ENCODE data around the gene OR56B4.

The OR56B4 gene

DNA sequence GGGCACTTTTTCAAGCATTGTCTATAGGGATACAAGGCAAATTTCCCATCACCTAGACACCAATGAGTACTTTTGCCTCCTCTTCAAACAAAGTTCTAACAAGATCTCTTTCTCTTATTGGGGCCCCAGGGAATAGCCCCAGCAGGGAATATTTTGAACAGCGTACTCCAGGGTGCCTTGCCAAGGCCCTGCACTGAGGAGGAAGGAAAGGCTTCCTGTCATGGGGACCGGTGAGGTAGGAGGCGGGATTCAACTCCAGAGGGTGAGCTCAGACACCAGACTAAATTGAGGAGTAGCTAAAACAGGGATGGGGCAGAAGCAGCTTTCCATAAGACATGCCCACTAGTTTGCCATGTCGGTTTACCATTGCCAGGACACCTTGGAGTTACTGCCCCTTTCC lies 28.0 kb upstream of the OR56B4 start:
- TF ChIP-seq, protein P1, sequence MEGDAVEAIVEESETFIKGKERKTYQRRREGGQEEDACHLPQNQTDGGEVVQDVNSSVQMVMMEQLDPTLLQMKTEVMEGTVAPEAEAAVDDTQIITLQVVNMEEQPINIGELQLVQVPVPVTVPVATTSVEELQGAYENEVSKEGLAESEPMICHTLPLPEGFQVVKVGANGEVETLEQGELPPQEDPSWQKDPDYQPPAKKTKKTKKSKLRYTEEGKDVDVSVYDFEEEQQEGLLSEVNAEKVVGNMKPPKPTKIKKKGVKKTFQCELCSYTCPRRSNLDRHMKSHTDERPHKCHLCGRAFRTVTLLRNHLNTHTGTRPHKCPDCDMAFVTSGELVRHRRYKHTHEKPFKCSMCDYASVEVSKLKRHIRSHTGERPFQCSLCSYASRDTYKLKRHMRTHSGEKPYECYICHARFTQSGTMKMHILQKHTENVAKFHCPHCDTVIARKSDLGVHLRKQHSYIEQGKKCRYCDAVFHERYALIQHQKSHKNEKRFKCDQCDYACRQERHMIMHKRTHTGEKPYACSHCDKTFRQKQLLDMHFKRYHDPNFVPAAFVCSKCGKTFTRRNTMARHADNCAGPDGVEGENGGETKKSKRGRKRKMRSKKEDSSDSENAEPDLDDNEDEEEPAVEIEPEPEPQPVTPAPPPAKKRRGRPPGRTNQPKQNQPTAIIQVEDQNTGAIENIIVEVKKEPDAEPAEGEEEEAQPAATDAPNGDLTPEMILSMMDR (IDR thresholded peaks at IDR 0.05): no peak
- H3K36me3 ChIP-seq: no peaks in the 10 kb centered on the region
- intact Hi-C loops (cut with DNase I; ENCODE audit: low total_unique reads): no loop called here

DNA sequence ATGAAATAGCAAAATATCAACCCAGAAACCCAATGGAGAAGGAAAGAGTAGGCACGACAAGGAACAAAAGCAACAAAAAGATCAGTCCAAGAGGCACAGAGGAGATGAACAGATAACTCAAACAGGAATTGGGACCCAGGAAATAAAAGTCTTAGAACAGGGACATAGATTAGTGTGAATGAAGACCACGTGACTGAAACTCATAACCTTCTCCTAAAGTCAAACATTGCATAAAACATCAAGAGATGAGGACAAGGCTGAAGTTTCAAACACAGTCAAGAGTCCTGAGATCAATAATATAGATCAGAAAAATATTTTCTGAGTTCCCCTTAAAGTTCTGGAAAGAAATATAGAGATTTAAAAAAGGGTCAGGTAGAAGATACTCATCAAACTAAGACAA lies 24.4 kb upstream of the OR56B4 start:
- intact Hi-C loops (cut with DNase I; ENCODE audit: low total_unique reads): no loop called here
- Histone ChIP-seq H3K4me1 (no peaks in the 10 kb centered on the region), H3K9me3 (no peaks in the 10 kb centered on the region), H3K27me3 (no peaks in the 10 kb centered on the region), H3K4me3 (no peak overlapping the region), H3K36me3 (no peaks in the 10 kb centered on the region), H3K27ac (no peak overlapping the region)
- DNase-seq: no peak
- TF ChIP-seq, protein P1 (IDR thresholded peaks at IDR 0.05): no peak

More for the DNA sequence above, 28.0 kb upstream of the OR56B4 start:
- Histone ChIP-seq H3K4me1 (no peaks in the 10 kb centered on the region), H3K9me3 (no peaks in the 10 kb centered on the region), H3K27me3 (no peaks in the 10 kb centered on the region), H3K4me3 (no peak overlapping the region), H3K27ac (no peak overlapping the region)
- DNase-seq: no peak

DNA sequence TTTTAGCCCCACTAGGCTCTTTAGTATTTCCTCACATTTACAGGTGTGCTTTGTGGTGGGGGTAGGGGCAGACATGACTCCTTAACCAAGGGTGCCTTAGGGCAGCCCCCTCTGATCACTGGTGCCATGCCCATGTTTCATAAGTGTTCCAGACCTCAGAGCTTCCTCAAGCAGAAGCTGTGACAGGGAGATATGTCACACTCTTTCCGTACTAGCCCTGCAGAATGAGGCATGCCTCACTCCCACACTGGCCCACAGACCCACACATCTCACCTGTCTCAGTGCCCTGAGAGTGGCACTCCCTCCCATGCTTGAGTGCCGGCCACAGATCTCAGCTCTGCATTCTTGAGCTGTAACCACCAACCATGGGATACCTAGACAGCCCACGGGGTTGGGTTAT lies 22.9 kb upstream of the OR56B4 start:
- no peak overlapping the region for H3K27ac ChIP-seq
- no peak overlapping the region for H3K4me3 ChIP-seq
- H3K4me1 ChIP-seq: no peaks in the 10 kb centered on the region
- TF ChIP-seq, protein P1 (IDR thresholded peaks at IDR 0.05): no peak
- no peaks in the 10 kb centered on the region for H3K36me3 ChIP-seq
- no peak for DNase-seq
- H3K9me3 ChIP-seq: no peaks in the 10 kb centered on the region
- H3K27me3 ChIP-seq: no peaks in the 10 kb centered on the region
- intact Hi-C loops (cut with DNase I; ENCODE audit: low total_unique reads): no loop called here

DNA sequence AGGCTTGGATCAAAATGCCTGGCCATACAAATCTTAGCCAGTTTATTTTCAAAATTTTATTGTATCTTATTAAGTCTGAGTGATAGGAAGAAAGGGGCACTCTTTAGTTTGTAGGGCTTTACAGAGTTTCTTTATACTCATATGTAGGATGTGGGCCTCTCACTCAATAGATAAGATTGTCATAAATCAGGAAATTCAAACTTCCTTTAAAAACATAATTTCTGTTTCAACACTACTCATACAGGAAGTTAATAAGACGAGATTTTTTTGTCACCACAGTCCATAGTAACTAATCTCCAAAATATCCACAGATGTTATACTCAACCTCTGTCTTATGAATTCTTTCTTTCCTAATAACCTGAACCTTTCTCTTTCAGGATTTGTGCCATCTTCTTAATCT lies 13.3 kb upstream of the OR56B4 start:
- no peaks in the 10 kb centered on the region for H3K9me3 ChIP-seq
- no peaks in the 10 kb centered on the region for H3K27me3 ChIP-seq
- no peaks in the 10 kb centered on the region for H3K36me3 ChIP-seq
- H3K4me3 ChIP-seq: no peak overlapping the region
- DNase-seq: no peak
- no peaks in the 10 kb centered on the region for H3K4me1 ChIP-seq
- H3K27ac ChIP-seq: no peak overlapping the region
- TF ChIP-seq, protein P1 (IDR thresholded peaks at IDR 0.05): no peak
- intact Hi-C loops (cut with DNase I; ENCODE audit: low total_unique reads): no loop called here

DNA sequence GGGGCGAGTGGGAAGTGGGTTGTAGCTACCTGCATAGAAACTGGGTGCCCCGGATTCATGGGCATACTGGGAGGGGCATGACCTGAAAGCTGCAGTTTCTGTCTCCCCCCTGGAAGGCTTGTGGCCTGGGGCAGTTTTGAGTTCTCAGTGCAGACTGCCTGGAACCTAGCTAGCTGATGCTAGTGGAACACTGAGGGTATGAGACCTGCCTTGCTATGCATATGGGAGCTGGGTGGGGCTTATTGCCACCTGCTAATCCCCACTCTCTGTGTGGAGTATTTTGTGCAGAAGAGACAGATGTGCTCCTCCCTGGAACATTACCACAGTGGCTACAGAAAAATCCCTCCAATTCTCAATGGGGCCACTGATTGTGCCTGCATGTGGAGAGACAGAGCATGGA lies 11.7 kb upstream of the OR56B4 start:
- intact Hi-C loops (cut with DNase I; ENCODE audit: low total_unique reads): no loop called here
- H3K4me3 ChIP-seq: no peak overlapping the region
- H3K9me3 ChIP-seq: no peaks in the 10 kb centered on the region
- no peaks in the 10 kb centered on the region for H3K4me1 ChIP-seq
- H3K27ac ChIP-seq: no peak overlapping the region
- TF ChIP-seq, protein P1 (IDR thresholded peaks at IDR 0.05): no peak
- DNase-seq: no peak
- H3K36me3 ChIP-seq: no peaks in the 10 kb centered on the region
- H3K27me3 ChIP-seq: no peaks in the 10 kb centered on the region

DNA sequence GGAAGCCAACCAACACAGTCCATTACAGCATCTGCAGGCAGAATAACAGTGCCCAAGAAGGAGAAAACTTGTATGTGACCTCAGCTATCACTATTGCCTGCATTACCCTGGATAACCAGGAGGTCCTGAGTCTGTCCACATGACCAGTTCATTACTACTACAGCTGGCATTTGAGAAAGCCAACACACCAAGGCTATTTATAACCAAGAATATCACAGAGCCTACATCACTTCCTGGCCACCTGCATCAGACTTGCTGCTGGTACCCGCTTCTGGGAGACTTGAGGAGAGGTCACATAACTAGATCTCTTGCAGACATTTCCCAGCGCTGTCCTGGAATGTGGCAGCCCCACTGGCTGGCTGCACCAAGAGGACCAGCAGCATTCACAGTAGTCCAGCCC lies 11.1 kb upstream of the OR56B4 start:
- Histone ChIP-seq H3K4me1 (no peaks in the 10 kb centered on the region), H3K27ac (no peak overlapping the region), H3K36me3 (no peaks in the 10 kb centered on the region), H3K4me3 (no peak overlapping the region), H3K27me3 (no peaks in the 10 kb centered on the region), H3K9me3 (no peaks in the 10 kb centered on the region)
- intact Hi-C loops (cut with DNase I; ENCODE audit: low total_unique reads): no loop called here
- TF ChIP-seq, protein P1 (IDR thresholded peaks at IDR 0.05): no peak
- no peak for DNase-seq
